Renal cortex interstitium (tissue), 11 donors: Measurements from ENCODE around the gene SSH2. TPM values are rescaled to one million over a fixed set of nuclear protein-coding genes. Genes with fewer than 3 reads are reported as not detected.
"Not testable (repeated sequence)": the region's sequence is repeated elsewhere in the genome, so short reads cannot be mapped to it uniquely, and the experiment has no call there.

Source experiments
- DNase-seq, 11 donors: peaks; one replicate each; pipeline ENCODE4 v3.0.0-alpha.2; 2013; ENCODE audit warnings: low read depth in 9 of 11, low spot score in 4 of 11; ENCODE audit errors: extremely low read depth in 1 of 11
- polyA plus RNA-seq, 3 donors: library from polyadenylated mRNA; unstranded; fragments of 120-200 nt; gene quantifications; one replicate each; pipeline ENCODE4 v1.2.1, GENCODE V29; 2013; ENCODE audit not compliant: insufficient read length in 3 of 3

The SSH2 gene
- polyA plus RNA-seq, 3 donors, result 16.1 to 19.7 (median 16.5) TPM

- DNase-seq, result no peak
These were observed 231.8 kb downstream of the SSH2 start for GRCh38 chr17:29698019-29698777.

DNA sequence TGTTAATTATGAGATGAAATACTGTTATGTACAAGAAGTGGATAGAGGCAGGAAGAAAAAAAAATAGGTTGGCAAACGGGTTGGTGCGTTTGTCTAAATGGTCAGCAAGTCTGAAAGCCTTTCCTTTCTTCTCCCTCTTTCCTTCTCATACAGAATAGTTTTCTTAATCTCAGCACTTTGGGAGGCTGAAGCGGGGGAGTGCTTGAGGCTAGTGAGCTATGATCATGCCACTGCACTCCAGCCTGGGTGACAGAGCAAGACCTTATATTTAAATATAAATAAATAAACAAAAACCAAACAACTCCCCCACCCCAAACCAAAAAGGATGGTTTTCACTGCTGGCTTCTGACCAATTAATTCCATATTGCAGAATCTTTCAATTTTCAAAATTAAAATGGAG is 232.7 kb downstream of the SSH2 start:
- DNase-seq, result no peak

DNA sequence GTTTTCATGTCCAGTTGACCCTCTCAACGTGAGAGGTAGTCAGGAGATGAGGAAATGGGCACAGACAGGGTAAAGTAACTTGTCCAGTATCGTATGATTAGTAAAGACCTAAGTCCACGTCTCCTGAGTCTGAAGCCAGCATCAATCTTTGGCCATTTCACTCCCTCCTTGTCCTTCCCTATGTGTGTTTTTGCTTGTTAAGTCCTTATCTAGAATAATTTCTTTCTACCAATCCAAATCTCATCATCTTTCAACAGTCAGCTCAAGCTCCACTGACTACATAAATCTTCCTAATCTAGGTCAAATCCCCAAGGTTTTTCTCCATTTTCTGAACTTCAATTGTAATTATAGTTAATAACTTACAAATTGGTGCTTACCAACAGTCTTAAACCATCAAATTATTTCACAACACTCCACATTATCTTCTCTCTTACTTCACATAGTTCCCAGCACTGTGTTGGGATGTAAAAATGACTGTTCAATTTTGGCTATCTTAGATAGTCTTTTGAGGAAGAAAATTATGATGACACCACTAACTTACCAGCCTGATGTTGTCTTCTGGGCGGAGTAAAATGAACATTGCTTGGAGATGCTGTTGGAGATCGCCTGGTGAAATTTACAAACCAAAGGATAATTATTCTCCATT is 235.0 kb downstream of the SSH2 start:
- DNase-seq, result no peak

GRCh38 chr17:29693751-29694150 is 236.3 kb downstream of the SSH2 start:
- no peak for DNase-seq

GRCh38 chr17:29687596-29687995 is 242.4 kb downstream of the SSH2 start:
- no peak for DNase-seq

GRCh38 chr17:29686993-29687590 is 242.9 kb downstream of the SSH2 start:
- DNase-seq, result no peak

DNA sequence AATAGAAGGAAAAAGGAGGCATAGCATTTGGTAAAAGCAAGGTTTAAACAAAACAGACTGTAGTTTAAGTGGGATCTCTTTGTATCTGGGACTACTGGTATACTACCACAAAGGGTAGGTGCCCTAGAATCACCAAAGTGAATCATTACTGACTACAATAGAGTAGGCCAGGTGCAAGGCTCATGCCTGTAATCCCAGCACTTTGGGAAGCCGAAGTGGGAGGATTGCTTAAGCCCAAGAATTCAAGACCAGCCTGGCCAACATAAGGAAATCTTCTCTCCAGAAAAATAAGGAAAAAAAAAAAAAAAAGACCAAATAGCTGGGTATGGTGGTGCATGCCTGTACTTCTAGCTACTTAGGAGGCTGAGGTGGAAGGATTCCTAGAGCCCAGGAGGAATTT is 246.5 kb downstream of the SSH2 start:
- no peak for DNase-seq

DNA sequence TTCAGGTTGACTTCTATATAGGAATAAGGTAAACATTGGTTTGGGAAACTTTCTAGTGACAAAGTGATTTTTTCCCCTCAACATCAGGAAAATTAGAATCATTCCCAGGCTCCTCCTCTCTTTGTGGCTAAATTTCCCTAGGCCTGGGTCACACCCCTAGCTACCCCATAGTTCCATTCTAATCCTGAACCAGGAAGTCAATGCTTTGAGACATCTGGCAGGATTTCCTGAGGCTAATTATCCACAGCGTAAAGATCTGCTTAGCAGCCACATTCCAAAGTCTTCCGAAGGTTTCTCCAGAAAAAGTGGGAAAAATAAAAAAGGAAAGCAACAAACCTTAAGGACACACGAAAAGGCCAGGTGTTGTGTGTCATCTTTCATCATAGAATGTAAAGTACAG is 247.0 kb downstream of the SSH2 start:
- no peak for DNase-seq

GRCh38 chr17:29682054-29682453 is 248.0 kb downstream of the SSH2 start:
- no peak for DNase-seq

- no peak for DNase-seq
These were observed 252.2 kb downstream of the SSH2 start for GRCh38 chr17:29677824-29678223.

- DNase-seq, result no peak
These were observed 252.7 kb downstream of the SSH2 start for GRCh38 chr17:29677221-29677791.

- DNase-seq, result not testable (repeated sequence)
These were observed 254.1 kb downstream of the SSH2 start for GRCh38 chr17:29675961-29676360.

DNA sequence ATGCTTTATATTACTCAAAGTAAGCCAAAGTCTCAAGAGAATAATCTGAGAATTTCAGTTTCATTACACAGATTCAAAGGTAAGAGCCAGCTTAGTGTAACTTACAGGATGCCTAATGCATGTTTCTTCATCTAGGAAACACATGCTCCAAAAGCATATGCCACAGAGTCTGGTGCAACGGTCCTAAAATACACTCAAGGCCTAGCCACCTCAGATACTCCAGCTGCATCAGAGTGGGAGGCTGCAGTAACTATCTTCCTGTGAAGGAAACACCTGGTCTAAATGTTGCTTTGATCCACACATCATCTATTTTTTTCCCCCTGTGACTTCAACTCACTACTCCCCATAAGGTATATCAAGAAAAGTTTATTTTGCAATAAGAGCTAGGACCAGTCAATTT is 255.7 kb downstream of the SSH2 start:
- no peak for DNase-seq

GRCh38 chr17:29671661-29672060 is 258.4 kb downstream of the SSH2 start:
- no peak for DNase-seq

- no peak for DNase-seq
These were observed 260.8 kb downstream of the SSH2 start for GRCh38 chr17:29669266-29669665.

DNA sequence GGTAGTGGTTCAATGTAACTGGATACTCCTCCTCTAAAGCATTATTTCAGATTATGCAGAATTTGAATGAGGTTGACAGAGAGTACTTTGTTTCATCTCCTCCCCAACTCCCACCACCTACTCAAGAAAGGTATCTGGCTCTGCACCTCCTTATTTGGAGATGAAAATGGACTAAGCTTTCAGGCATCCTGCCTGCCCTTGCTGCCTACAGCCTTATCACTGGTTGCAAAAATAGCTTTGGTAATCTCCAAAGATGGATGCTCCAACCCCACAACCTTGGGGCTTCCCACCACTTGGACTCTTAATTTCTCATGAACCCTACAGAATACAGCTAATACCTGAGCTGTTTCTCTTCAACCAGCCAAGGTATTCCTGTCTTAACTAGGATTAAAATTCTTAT is 262.1 kb downstream of the SSH2 start:
- no peak for DNase-seq

DNA sequence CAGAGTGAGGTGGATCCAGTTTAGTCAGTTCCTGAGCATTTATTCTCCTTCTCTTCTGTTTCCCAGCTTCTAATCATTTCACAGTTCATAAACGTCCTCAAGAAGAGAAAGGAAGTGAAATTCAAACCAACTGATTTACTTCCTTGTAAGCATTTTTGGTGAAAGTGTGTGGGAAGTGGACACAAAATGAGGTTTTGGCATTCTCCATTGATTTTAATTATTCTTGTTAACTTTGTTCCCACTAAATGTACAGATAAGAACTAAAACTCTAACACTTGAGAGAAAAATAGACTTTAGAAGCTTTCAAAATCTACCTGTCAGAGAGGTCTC is 264.6 kb downstream of the SSH2 start:
- DNase-seq, result no peak

DNA sequence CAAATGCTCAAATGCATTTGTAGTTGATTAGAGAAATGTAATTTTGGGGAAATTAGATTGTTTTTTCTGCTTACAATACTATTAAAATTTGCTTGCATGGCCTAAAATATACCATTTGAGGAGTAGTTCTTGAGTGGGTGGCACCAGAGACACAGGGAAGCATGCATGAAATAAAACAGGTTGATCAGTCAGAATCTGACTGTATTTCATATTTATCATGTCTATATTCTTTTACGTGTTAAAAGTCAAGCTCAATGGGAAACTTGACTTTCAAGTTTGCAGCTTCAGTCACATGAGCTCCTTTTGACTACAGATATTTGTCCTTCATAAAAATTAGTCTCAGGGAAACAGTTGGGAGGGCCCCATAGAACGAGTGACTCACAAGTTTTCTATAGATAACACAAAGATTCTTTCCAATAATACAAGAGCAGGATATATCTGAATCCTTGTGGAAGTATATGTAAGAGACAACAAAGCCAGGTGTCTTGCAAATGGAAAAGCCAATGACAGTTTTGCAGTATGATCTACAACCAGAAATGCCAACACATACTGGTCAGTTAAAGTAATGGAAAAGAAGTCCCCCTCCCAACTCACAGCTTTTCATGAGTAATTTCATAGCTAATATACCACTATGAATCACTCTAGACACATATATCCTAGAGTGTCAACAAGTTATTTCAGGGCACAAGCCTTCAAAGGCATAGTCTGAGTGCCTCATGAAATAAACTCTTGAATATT is 265.1 kb downstream of the SSH2 start:
- DNase-seq, result no peak

DNA sequence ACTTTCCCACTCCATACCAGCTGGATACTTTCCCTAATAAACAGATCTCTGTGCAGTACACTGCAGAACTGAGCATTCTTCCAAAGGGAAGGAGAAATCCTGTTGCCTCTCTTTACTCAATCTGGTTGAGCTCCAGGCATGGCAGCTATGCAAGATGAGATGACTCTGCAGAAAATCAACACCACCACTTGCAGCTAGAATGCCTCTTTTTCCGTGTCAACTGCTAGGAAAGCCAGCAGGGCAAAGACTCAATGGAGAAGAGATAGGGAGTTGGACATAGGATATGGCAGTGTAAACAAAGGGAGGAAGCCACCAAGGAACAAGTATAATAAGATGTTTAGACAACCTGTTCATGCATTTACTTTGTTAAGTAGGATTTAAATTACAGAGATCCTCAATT is 266.9 kb downstream of the SSH2 start:
- no peak for DNase-seq

GRCh38 chr17:29661213-29661612 is 268.8 kb downstream of the SSH2 start:
- no peak for DNase-seq
